ENCODE results near the gene ANKRD9.

ANKRD9 gene

DNA sequence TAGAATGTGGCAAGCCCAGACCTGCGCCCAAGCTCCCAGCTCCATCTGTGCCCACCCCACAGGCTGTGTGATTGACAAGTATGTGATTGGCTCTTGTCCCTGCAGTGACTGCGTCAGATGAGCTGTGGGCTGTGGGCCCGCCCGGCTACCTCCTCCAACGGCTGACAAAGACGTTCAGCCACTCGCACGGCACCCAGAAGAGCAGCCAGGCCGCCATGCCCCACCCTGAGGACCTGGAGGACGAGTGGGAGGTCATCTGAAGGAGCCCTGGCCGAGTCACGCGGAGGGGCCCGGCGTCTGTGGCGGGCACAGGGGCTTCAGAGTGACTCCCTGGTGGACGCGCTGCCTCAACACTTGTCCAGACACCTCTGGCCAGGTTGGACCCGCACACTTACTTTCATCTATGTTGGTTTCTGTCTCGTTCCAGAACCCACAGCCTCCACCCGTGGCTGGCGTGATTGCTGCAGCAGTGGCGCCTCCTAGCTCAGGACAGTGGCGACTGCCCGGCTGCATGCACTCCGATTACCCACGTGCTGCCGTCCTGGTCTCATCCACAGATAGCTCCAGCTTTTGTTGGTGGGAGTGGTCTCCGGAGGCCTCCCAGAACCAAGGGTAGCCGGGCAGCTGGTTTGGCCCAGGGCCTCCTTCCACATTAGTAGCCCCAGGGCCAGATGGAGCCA, 11.4 kb downstream of the ANKRD9 start:
- no peak for DNase-seq

DNA sequence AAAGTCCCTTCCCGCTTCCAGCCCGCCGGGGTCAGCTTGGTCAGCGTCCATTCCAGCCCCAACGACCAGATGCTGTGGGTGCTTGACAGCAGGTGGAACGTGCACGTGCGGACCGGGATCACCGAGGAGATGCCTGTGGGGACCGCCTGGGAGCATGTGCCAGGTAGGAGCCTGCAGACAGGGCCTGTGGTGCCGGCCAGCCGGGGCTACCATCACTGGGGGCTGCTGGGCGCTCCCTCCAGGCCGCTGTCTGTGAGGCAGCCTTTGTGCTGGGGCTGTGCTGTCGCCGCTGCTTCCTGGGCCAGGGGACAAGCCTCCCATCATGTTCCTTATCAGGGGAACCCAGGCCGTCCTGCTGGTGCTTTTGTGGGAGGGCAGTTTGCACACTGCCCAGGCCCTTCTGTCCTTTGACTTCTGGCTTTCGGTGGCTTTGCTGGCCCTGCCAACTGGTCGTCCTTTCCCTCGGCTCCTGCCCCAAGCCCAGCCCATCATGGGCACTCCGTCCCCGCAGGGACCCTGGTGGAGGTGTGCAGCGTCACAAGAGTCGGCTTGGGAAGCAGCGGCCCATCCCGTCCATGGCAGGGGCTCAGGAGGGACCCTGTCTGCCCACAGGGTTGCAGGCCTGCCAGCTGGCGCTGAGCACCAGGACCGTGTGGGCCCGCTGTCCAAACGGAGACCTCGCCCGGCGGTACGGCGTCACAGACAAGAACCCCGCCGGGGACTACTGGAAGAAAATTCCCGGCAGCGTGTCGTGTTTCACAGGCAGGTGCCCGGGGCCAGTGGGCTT, 12.4 kb downstream of the ANKRD9 start:
- DNase-seq = no peak

DNA sequence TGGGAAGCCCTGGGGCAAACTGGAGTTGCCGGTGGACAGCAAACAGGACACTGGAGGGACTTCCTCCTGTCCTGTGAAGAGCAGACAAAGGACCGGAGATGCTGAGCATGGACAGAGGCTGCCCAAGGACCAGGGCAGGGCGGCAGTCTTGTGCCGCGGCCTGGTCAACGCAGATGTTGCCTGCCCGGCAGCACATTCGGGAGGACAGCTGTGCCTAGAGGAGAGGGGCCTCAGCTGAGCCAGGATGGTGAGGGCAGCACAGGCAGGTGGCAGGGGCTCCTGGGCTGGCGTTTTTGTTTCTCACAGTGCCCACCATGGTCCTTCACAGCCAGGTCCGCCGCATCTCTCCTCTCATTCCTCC, 13.3 kb downstream of the ANKRD9 start:
- no peak for DNase-seq

DNA sequence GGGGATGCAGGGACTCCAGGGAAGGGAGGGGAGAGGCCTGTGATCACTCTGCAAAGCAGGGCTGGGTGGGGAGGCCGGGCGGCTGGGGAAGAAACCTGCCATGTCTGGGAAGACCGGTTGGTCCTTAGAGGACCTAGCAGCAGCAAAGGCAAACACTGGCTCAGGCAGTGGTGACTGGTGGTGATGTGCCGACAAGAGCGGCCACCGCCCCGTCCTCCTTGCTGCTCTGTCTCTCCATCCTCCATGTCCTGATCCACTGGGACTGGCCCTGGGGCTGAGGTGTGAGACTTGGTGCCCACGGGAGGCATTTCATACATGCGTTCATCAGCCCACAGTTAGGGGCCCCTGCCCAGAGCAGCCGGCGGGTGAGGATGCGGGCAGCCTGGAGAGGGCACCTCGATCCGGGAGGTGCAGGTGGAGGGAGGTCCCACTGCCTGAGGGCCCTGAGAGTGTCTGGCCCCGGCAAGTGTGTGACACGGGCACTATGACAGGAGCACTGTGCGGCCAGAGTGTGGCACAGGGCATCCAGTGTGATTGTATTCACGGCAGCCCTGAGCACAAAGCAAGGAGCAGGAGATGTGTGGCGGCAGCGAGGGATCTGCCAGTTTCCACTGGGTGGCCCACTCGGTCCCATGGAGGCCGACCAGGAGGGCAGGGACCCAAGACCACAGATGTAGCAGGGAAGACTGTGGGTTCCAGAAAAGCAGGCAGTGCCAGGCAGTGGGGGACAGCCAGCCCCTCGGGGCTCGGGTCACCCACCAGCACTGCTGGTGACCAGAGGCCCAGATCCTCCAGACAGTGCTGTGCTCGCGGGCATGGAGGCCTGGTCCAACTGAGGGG, 13.9 kb downstream of the ANKRD9 start:
- DNase-seq = no peak

DNA sequence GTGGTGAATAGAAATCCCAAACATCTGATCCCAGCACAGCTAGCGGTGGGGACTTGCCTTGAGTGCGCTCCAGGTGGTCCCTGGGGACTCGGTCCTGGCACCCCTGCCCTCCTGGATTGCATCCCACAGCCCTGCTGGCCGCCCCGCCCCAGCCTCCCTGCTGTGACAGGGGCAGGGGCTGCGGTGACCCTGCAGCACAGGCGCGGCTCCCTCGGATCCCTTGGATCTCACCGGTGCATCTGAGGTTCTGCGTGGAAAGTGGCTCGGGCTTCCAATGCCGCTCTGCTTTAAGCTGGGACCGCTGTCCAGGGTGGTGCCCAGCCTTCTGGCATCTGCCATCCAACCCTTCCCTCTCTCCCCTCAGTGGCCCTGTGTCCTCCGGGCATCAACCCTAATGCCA, 16.0 kb downstream of the ANKRD9 start:
- no peak for DNase-seq

DNA sequence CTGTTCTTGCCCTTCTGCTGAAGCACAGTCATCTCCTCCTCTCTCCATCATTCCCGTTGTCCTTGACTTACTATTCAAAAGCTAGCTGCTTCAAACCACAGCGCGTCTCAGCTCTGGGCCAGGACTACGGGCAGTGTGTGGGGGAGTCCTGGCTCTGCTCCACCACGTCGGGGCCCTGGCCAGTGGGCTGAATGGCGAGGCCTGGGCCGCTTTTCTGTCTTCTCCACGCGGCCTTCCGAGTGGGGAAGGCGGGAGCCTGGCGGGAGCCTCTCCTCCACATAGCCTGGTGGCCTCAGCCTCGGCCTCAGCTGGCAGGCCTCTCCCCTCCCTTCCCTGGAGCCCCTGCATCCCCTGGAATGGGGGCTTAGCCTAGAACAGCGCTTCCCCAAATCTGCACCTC, 16.5 kb downstream of the ANKRD9 start:
- no peak for DNase-seq

DNA sequence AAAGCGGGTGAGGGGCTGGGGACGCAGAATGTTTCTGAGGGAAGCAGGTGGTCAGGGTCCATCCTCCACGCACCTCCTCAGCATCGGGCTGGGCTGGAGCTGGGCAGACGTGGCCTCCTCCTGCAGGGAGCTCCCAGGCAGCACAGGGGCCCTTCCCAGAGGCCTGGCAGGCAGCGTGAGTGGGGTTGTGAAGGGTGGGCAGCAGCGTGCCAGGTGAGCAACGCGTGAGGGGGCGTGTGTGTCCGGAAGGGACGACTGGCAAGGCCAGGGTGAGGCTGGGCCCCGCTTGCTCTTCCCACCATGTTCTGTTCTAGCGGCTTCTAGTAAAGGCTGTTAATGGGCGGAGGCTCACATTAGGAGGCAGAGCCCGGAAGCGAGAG, 17.1 kb downstream of the ANKRD9 start:
- no peak for DNase-seq

DNA sequence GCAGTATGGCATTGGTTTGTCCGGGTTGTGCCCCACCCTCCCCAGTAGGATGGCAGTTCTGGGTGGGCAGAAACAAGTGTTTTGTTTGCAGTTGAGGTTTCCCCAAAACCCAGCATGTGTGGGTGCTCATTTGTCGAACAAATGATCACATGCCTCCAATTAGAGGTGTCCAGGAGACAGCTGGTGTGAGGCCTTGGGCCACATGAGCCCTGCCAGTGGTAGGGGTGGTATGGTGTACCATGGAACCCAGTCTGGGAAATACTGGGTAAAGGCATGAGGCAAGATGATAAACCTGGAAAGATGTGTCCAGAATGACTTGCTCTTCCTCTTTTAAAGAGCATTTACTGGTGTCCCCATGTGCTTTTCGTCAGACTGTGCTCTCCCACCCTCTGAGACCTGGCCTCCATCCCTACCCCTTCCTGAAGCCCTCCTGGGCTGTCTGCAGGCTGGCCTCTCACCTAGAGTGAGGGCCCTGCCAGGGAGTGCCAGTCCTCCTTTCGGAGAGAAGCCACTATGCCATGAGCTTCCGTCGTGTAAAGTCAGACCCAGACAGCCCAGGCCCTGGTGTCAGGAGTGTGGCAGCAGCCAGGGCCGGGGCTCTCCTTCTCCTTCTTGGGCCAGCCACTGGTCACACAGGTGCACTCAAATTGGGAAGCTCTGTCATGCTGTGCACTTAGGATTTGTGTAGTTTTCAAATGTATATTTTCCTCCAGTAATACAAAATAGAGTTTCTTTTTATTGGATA, 17.6 kb downstream of the ANKRD9 start:
- no peak for DNase-seq

DNA sequence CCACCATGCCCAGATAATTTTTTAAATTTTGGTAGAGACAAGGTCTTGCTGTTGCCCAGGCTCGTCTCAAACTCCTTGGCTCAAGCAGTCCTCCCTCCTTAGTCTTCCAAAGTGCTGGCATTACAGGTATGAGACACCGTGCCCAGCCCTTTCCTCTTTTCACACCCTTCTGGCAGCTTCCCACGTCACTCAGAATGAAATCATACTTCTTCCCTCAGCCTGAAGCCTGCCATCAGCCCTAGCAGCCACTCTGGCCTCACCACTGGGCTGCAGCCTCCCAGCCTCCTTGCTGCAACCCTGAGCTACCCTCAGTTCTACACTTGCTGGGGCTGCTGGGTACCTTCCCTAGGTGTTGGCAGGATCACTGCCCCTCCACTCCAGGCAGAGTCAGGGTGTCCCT, 18.2 kb downstream of the ANKRD9 start:
- DNase-seq = no peak

DNA sequence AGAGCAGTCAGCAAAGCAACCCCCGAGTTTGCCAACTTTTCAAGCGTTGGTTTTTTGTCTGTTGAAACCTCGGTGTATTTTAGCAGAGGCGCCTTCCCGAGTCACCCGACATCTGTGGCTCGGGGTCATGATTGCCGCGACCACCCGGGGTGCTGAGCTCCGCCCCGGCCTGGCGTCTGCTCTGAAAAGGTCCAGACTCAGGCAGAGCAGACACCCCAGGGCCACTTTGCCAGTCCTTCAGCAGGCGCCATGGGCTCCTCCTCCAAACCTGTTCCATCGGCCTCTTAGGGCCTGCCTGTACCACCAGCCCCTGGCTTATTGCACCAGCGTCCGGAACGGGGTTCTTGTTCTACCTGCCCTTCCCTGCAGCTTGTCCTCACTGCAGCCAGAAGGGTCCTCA, 19.1 kb downstream of the ANKRD9 start:
- DNase-seq = no peak

DNA sequence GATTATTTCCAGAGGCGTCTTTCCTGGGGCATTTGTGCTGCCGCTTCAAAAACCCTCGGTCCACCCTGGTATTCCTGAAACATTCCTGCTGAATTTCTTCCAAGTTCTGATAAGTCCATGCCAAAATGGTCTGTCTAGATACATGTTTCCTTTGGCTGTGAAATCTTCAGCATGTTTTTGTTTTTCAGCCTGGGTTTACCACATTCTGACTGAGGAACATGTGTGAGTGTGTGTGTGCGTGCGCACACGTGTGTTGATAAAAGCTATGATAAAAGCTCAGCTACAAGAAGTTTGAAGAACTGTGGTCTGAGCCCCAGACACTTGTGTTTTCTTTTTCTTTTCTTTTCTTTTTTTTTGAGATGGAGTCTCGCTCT, 22.4 kb downstream of the ANKRD9 start:
- no peak for DNase-seq

DNA sequence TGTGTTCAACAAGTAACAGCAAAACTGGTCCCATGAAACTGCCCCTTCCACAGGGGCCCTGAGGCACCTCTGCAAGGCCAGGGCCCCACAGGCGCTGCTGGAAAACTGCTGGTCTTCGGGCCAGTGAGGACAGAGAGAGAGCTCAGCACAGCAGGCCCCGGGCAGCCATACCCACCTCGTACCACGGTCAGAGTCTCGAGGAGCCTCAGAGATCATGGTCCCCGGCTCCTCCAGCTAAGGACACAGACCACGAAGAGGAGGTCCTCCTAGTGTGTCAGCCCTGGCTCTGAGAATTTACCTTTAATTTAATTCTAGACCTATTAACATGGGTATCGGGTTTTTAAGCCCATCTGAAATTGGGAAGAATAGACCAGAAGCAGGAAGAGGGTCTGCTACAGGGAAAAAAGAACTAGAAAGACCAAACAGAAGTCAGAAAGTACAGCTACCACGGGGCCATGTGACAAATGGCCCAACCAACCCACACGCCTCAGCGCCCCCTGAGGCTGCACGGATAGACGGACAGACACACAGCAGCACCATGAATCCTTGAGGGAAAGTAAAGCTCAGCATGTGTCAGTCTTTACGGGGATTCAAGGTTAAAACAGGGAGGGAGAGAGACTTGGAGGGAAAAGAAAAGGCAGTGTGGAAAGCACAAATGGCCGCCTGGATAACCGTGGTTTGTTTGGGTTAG, 22.9 kb downstream of the ANKRD9 start:
- DNase-seq = no peak

DNA sequence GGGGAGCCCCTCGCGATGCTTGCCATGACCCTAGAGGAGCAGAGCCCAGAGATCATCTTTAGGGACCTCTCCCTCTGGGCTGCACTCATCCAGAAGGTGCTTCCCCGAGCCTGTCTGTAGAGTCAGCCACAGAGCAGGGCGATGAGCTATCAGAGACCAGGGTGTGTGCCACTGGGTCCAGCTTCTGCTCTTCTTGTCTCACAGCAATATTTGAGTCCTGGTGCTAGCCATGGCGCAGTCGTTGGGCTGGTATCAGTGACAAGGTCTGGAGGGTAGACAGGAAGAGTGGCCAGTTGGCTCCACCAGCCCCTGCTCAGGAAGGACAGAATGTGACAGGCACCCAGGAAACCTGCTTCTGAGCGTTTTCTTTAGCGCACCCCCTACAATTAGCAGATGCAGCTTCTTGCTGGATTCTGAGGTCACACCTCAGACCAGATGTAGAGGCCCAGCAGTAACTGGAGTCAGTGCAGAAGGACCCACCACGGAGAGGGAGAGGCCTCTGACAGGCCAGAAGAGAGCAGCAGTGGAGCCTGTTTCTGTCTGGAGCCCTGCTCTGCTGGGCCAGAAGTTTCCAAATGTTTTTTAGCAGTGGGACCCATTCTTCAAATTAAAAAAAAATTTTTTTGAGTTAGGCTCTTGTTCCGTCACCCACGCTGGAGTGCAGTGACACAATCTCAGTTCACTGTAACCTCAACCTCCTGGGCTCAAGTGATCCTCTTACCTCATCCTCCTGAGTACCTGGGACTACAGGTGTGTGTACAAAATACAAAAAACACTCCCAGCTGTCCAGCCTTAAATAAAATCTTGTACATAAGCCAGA, 23.7 kb downstream of the ANKRD9 start:
- DNase-seq = no peak

DNA sequence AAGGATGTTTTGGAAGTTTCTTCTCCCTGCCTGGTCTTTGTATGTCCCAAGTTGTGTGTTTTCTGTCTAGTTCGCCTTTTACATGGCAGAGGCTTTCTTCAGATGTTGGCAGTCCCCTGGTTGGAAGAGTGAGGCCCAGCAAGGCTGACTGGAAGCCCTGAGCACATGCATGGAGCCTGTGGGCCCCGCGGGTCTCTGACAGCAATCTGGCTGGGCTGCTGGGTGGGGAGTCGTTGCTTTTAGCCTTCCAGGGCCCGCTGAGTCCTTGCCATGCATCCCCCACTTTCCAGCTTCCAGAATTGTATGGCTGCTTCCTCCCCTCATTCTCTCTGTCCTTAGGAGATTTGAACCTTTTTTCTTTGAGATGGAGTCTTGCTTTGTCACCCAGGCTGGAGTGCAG, 25.3 kb downstream of the ANKRD9 start:
- DNase-seq = no peak

DNA sequence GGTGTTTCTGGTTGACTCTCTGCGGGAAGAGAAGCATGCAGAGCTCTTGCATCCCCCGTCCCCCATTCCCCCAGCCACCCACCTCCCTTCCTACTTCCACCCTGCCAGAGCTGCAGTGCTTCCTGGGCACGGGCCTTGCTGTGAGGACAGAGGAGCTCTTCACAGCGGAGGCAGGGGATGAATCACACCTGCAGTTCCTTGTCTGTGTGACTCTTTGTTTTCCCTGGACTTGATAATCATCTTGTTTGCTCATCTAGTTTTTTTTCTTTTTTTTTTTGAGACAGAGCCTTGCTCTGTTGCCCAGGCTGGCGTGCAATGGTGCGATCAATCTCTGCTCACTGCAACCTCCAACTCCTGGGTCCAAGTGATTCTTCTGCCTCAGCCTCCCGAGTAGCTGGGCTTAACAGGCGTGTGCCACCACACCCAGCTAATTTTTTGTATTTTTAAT, 27.8 kb downstream of the ANKRD9 start:
- DNase-seq = no peak

DNA sequence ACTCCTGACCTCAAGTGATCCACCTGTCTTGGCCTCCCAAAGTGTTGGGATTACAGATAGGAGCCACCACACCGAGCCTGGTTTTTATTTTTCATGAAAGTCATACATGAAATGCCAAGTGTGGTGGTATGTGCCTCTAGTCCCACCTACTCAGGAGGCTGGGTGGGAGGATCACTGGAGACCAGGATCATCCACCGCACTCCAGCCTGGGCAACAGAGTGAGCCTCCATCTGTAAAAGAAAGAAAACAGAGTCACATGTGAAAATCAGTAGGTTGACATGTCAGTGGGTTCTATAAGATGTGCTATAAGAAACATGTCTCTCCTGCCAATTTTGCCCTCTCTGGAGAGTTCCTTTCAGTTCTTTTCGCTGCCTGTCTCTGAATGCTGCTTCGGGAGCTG, 28.2 kb downstream of the ANKRD9 start:
- no peak for DNase-seq

DNA sequence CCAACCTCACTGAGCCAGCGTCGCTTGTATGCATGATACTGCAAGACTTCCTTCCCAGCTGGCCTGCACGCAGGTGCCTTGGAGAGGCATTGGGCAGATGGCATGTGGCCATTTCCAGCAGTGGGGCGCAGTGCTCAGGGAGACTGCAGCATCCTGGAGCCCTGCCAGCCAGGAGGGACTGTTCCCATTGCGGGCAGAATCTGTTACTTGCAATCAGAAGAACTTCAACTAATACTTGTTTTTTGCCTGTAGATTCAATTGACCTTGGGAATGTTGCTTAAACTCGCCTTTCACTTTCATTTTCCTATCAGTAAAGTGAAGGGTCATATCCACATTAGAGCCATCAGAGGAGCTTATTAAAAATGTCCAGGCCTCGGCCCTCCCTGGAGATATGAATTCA, 29.8 kb downstream of the ANKRD9 start:
- no peak for DNase-seq

DNA sequence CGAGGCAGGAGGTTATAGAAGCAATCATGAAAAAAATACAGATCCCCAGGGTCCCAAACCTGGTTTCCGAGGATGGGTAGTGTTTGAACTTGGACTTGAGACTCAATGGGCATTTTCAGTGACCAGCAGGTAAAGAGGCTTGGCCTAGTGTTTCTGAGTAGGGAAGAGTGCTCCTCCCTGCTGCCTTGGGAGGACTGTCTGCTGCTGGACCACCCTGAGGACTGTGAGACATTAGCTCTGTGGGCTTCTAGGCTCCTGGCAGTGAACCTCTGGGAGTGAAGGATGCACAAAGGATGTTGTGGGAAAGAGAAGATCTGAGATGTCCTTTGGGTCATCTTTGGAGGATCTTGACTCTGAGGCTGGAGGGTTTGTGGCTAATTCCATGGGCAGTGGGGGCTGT, 30.5 kb downstream of the ANKRD9 start:
- DNase-seq = no peak

DNA sequence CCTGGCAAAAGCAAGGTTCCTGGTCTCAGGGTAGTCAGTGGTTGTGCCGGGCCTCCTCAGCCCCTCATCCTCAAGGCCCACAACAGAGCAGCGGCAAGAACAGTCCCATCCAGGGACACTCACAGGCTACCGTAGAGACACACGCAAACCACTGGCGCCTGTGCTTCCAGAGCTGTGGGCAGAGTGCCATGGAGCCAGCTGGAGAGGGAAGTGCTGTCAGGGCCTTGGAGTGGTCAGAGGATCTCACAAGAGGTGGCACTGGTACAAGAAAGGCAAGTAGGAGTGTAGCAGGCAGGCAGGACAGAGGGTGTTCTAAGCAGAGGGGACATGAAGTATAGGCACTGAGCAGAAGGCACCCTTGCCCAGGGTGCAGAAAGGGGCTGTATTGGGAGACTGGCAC, 34.6 kb downstream of the ANKRD9 start:
- no peak for DNase-seq

DNA sequence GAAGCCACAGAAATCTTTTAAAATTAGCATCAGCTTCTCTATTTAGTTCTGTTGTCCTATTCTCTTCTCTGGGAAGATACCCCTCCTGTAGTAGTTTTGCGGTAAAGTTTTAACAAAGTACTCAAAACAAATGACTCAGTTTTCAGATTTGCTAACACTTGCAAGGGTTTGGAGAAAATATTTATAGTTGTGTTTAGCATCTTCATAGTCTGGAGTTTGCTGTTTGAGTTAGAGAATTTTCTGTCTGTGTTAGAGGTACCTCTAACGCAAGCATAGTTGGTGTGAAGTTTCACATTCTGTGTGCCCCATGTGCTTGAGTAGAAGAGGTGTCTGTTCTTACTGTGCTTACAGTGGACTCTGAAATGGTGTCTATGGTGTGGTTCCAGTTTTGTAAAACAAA, 36.0 kb downstream of the ANKRD9 start:
- DNase-seq = no peak

DNA sequence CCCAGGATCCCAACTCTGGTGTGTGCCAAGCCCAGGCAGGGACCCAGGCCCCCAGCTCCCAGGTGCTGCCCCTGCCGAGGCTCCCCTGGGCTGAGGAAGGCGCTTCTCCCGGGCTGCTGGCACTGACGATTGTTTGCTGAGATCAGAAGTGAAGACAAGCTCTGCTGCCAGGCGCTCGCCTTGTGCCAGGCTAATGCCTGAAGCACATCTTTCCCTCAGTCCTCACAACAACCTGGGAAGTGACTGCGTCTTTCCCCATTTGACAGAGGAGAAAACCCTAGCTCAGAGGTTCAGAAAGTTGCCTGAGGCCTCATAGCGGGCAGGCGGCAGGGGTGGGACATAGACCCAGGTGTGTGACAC, 36.8 kb downstream of the ANKRD9 start:
- no peak for DNase-seq

Measured in fibroblast of skin of abdomen (primary cell).